ENCODE results near the gene ZNF599. TPM values are rescaled to one million over a fixed set of nuclear protein-coding genes. Genes with fewer than 3 reads are reported as not detected.

The ZNF599 gene
- 3.7 and 4.4 TPM in 2 replicates for total RNA-seq (ENCODE audit: low replicate concordance)

GRCh38 chr19:34772697-34773554 is at the start of gene ZNF599:
Gene ZNF599 (minus strand): TSS chr19:34773215. CDS start chr19:34772841, 374 bp downstream.

GRCh38 chr19:34733746-34734536 is 39.1 kb downstream of the ZNF599 start, which contains the start of gene ZNF181:
Gene ZNF181 (plus strand): TSS chr19:34734243. CDS start chr19:34735038, 795 bp downstream.

Other genes starting within 250 kb of the ZNF599 start
- under 0.01 TPM in 1 of 2 replicates, not detected in the other for gene SCGB2B2, start 96.1 kb downstream of the ZNF599 start, total RNA-seq (ENCODE audit: low replicate concordance)
- gene ZNF302, start 95.5 kb downstream of the ZNF599 start, total RNA-seq (ENCODE audit: low replicate concordance) = 12.1 and 12.6 TPM in 2 replicates
- gene ZNF181, start 39.0 kb downstream of the ZNF599 start, total RNA-seq (ENCODE audit: low replicate concordance) = 11.6 and 13.1 TPM in 2 replicates
- gene ZNF30, start 153.7 kb upstream of the ZNF599 start, total RNA-seq (ENCODE audit: low replicate concordance) = 2.6 and 2.8 TPM in 2 replicates
- 4.8 TPM in 2 replicates for gene ZNF792, start 191.0 kb upstream of the ZNF599 start, total RNA-seq (ENCODE audit: low replicate concordance)
- gene GRAMD1A, start 227.1 kb upstream of the ZNF599 start, total RNA-seq (ENCODE audit: low replicate concordance) = 14.0 and 25.2 TPM in 2 replicates